Choroid plexus epithelial cell (primary cell): Measurements from ENCODE around the gene PRPF6.

ENCODE experiments used
- DNase-seq: peaks from one replicate; pipeline ENCODE4 v3.0.0-alpha.2; 2010; ENCODE audit warnings: low read depth
- H3K4me3 ChIP-seq: 2 replicates; pipeline ENCODE4 v1.5.1; 2011; ENCODE audit warnings: low read depth, mild to moderate bottlenecking, control low read depth, low read length, moderate library complexity
- TF ChIP-seq, protein P1 (sequence below): conservative IDR thresholded peaks from 2 replicates; pipeline ENCODE4 v1.5.1; 2011; ENCODE audit warnings: low read depth, mild to moderate bottlenecking, control low read depth, inconsistent platforms, low read length, moderate library complexity

The PRPF6 gene

DNA sequence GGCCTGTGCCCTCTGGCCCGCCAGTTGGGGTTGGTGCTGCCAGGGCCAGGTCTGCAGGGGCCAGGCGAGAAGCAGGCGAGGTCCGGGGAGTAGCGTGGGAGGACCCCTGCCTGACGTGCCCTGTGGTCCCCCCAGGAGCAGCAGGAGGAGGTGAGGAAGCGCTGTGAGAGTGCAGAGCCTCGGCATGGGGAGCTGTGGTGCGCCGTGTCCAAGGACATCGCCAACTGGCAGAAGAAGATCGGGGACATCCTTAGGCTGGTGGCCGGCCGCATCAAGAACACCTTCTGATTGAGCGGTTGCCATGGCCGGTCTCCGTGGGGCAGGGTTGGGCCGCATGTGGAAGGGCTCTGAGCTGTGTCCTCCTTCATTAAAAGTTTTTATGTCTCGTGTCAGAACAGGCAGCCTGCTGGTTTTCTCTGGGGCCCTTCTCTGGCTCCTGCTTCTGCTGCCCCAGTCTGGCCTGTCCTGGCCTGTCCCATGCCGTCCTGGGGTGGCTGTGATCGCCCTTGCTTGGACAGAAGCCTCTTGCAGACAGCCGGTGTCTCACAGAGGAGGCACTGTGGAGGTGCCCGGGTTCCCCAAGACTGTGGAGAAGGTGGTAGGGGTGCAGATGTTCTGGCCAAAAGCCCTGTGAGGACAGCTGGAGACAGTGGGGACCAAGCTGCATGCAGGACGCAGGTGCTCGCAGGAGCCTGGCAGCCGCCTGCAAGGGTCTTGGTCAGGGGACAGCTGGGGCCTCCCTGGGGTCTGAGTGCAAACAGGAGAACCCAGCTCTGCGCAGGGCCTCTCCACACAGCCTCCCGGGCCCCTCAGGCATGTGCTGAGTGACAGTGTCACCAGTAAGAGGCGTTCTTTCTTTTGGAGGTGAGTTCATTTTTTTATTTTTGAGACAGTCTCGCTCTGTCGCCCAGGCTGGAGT, 52.0 kb downstream of the PRPF6 start:
- H3K4me3 ChIP-seq = no peak overlapping the region
- no peak for DNase-seq
- TF ChIP-seq, protein P1, sequence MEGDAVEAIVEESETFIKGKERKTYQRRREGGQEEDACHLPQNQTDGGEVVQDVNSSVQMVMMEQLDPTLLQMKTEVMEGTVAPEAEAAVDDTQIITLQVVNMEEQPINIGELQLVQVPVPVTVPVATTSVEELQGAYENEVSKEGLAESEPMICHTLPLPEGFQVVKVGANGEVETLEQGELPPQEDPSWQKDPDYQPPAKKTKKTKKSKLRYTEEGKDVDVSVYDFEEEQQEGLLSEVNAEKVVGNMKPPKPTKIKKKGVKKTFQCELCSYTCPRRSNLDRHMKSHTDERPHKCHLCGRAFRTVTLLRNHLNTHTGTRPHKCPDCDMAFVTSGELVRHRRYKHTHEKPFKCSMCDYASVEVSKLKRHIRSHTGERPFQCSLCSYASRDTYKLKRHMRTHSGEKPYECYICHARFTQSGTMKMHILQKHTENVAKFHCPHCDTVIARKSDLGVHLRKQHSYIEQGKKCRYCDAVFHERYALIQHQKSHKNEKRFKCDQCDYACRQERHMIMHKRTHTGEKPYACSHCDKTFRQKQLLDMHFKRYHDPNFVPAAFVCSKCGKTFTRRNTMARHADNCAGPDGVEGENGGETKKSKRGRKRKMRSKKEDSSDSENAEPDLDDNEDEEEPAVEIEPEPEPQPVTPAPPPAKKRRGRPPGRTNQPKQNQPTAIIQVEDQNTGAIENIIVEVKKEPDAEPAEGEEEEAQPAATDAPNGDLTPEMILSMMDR = no peak

DNA sequence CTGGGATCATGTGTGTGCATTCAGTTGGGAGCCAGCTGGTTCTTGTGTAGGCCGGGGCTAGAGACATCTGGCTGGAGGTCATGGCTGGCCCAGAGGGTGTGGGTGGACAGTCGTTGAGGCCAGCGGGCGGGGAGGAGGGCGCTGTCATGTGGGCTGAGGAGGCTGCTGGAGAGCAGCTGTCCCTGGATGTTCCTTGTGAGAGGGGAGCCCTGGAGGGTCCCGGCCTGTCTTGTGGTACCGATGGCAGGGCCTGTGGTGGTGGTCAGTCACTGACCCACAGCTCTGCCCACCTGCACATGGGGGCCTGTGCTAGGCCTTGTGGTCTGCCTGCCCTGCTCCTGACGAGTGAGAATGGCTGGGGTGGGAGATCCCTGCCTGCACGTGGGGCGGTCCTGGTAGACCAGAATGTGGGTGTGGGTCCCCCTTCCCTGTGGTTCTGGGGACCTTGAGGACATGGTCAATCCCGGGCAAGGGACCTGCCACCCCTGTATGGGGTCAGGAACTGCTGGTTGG, 53.1 kb downstream of the PRPF6 start:
- no peak for DNase-seq
- TF ChIP-seq, protein P1 = no peak

GRCh38 chr20:64035066-64035932, 54.4 kb downstream of the PRPF6 start:
- DNase-seq = no peak
- no peak overlapping the region for H3K4me3 ChIP-seq
- TF ChIP-seq, protein P1 = no peak

More for the DNA sequence above, 53.1 kb downstream of the PRPF6 start:
- H3K4me3 ChIP-seq = no peak overlapping the region

GRCh38 chr20:64035933-64036345, 55.0 kb downstream of the PRPF6 start, which contains the start of gene C20orf204:
TSS of gene C20orf204 (plus strand) at chr20:64036182. CDS start at chr20:64036324, 142 bp downstream.
- H3K4me3 ChIP-seq = no peak within 1 kb of the TSS
- TF ChIP-seq, protein P1 = no peak
- no peak for DNase-seq

GRCh38 chr20:64036346-64037198, 55.6 kb downstream of the PRPF6 start:
- no peak overlapping the region for H3K4me3 ChIP-seq
- TF ChIP-seq, protein P1 = no peak
- DNase-seq = no peak

DNA sequence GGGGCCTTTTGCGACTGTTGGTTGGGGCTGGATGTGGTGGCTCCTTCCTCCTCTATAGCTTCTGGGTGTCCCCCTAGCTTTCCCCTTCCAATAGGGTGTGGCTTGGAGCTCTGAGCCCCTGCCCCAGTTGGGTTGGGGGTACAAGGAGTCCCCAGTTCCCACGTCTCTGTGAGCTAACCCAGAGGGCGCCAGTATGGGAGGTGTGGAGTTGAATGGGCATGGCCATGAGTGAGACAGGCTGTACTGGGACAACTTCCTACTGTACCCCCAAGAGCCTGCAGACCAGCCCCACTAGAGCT, 56.2 kb downstream of the PRPF6 start:
- DNase-seq = no peak
- H3K4me3 ChIP-seq = no peak overlapping the region
- TF ChIP-seq, protein P1 = no peak
